Osteocyte (in vitro differentiated cells): ENCODE results near the gene MNX1. TPM values are rescaled to one million over a fixed set of nuclear protein-coding genes. Genes with fewer than 3 reads are reported as not detected.

ENCODE experiments used
- DNase-seq: peaks from one replicate; pipeline ENCODE4 v3.0.0; 2021; ENCODE audit warnings: mixed read lengths; ENCODE audit not compliant: unreplicated experiment; ENCODE audit errors: extremely low spot score
- H3K27ac Mint-ChIP-seq: one replicate; pipeline ENCODE4 v1.8.0; 2021; ENCODE audit warnings: mild to moderate bottlenecking, mixed read lengths; ENCODE audit not compliant: unreplicated experiment
- H3K27me3 Mint-ChIP-seq: one replicate; pipeline ENCODE4 v1.8.0; 2021; ENCODE audit warnings: mixed read lengths; ENCODE audit not compliant: unreplicated experiment
- H3K36me3 Mint-ChIP-seq: one replicate; pipeline ENCODE4 v1.8.0; 2021; ENCODE audit warnings: mixed read lengths; ENCODE audit not compliant: unreplicated experiment
- H3K4me1 Mint-ChIP-seq: one replicate; pipeline ENCODE4 v1.8.0; 2021; ENCODE audit warnings: mixed read lengths; ENCODE audit not compliant: unreplicated experiment
- H3K4me3 Mint-ChIP-seq: one replicate; pipeline ENCODE4 v1.8.0; 2021; ENCODE audit warnings: mild to moderate bottlenecking, moderate library complexity, mixed read lengths; ENCODE audit not compliant: unreplicated experiment
- H3K9me3 Mint-ChIP-seq: one replicate; pipeline ENCODE4 v1.8.0; 2021; ENCODE audit warnings: mixed read lengths; ENCODE audit not compliant: unreplicated experiment
- CTCF ChIP-seq: fragments of 200-600 bp; sonication (generic); IDR thresholded peaks from 2 replicates; pipeline ENCODE4 v1.5.0; 2021; ENCODE audit warnings: antibody characterized with exemption, mild to moderate bottlenecking, moderate library complexity
- total RNA-seq: library from RNA; stranded (reverse); gene quantifications from 2 replicates; pipeline ENCODE4 v1.2.1, GENCODE V29; 2021

MNX1 gene
- total RNA-seq, 1 donor from 2014 or later: not detected

GRCh38 chr7:156979711-156980110 lies 30.8 kb downstream of the MNX1 start:
- Mint-ChIP-seq H3K9me3 (peaks cover 12% of the 10 kb centered on the region), H3K4me1 (peaks cover 7% of the 10 kb centered on the region), H3K27me3 (no peaks in the 10 kb centered on the region), H3K27ac (no peak overlapping the region), H3K36me3 (peaks cover 10% of the 10 kb centered on the region), H3K4me3 (no peak overlapping the region)
- TF ChIP-seq CTCF: no peak
- no peak for DNase-seq

- no peak for TF ChIP-seq CTCF
- H3K4me1 Mint-ChIP-seq: peaks cover 1% of the 10 kb centered on the region
- no peaks in the 10 kb centered on the region for H3K27me3 Mint-ChIP-seq
- DNase-seq: no peak
- H3K36me3 Mint-ChIP-seq: peaks cover 10% of the 10 kb centered on the region
- H3K9me3 Mint-ChIP-seq: peaks cover 12% of the 10 kb centered on the region
- no peak overlapping the region for H3K4me3 Mint-ChIP-seq
- H3K27ac Mint-ChIP-seq: no peak overlapping the region
These were observed 31.4 kb downstream of the MNX1 start for GRCh38 chr7:156979007-156979606.

GRCh38 chr7:156975620-156976019 lies 34.8 kb downstream of the MNX1 start:
- Mint-ChIP-seq H3K4me1 (no peaks in the 10 kb centered on the region), H3K36me3 (peaks cover 16% of the 10 kb centered on the region), H3K4me3 (no peak overlapping the region), H3K27me3 (no peaks in the 10 kb centered on the region), H3K9me3 (peaks cover 12% of the 10 kb centered on the region), H3K27ac (no peak overlapping the region)
- no peak for TF ChIP-seq CTCF
- no peak for DNase-seq

- DNase-seq: no peak
- H3K27me3 Mint-ChIP-seq: no peaks in the 10 kb centered on the region
- H3K4me3 Mint-ChIP-seq: no peak overlapping the region
- no peaks in the 10 kb centered on the region for H3K9me3 Mint-ChIP-seq
- peak; percentile 56 for TF ChIP-seq CTCF
- peaks cover 13% of the 10 kb centered on the region for H3K36me3 Mint-ChIP-seq
- no peak overlapping the region for H3K27ac Mint-ChIP-seq
- H3K4me1 Mint-ChIP-seq: no peaks in the 10 kb centered on the region
These were observed 40.5 kb downstream of the MNX1 start for GRCh38 chr7:156969972-156970420.

- Mint-ChIP-seq H3K9me3 (no peaks in the 10 kb centered on the region), H3K27ac (no peak overlapping the region), H3K36me3 (peaks cover 24% of the 10 kb centered on the region), H3K27me3 (no peaks in the 10 kb centered on the region), H3K4me3 (no peak overlapping the region), H3K4me1 (no peaks in the 10 kb centered on the region)
- TF ChIP-seq CTCF: no peak
- DNase-seq: no peak
These were observed 42.3 kb downstream of the MNX1 start for GRCh38 chr7:156968183-156968582.
